ENCODE measurements around the gene PHF2.

GRCh38 chr9:93596399-93596798 is 20.0 kb downstream of the PHF2 start:
- TF ChIP-seq POLR2AphosphoS5 (IDR thresholded peaks at IDR 0.05; ENCODE audit: low read depth, low read length) (no peak), CTCF (IDR thresholded peaks at IDR 0.05) (no peak), CHD2 (IDR thresholded peaks at IDR 0.05; ENCODE audit: low read length, partially characterized antibody) (no peak), FOXJ3 (CRISPR knock-in tag; IDR thresholded peaks at IDR 0.05) (no peak), EZH2phosphoT487 (IDR thresholded peaks at IDR 0.05; ENCODE audit: borderline replicate concordance, low read depth) (no peak), REST (IDR thresholded peaks at IDR 0.05; ENCODE audit: low read depth, low read length) (no peak), TCF12 (IDR thresholded peaks at IDR 0.05) (no peak), FOXM1 (IDR thresholded peaks at IDR 0.05; ENCODE audit: low read depth) (no peak), TAF1 (IDR thresholded peaks at IDR 0.05; ENCODE audit: borderline replicate concordance, low read depth, low read length) (no peak), RCOR1 (IDR thresholded peaks at IDR 0.05; ENCODE audit: low read length) (no peak), GABPA (IDR thresholded peaks at IDR 0.05; ENCODE audit: low read depth) (no peak)

All from SK-N-SH (cell line).